Fibroblast of mammary gland (primary cell): ENCODE results near the gene CCL8.
"Not testable (repeated sequence)": the region's sequence is repeated elsewhere in the genome, so short reads cannot be mapped to it uniquely, and the experiment has no call there.

ENCODE experiments used
- DNase-seq: peaks from one replicate; pipeline ENCODE4 v3.0.0-alpha.2; 2010; ENCODE audit warnings: low read depth
- H3K4me3 ChIP-seq: 2 replicates; pipeline ENCODE4 v1.5.1; 2011; ENCODE audit warnings: low read depth, mild to moderate bottlenecking, low read length, moderate library complexity; ENCODE audit not compliant: control insufficient read depth
- TF ChIP-seq, protein P1 (sequence below): conservative IDR thresholded peaks from 2 replicates; pipeline ENCODE4 v1.5.1; 2011; ENCODE audit warnings: low read depth, low read length, inconsistent platforms; ENCODE audit not compliant: control insufficient read depth, insufficient read depth

The CCL8 gene

DNA sequence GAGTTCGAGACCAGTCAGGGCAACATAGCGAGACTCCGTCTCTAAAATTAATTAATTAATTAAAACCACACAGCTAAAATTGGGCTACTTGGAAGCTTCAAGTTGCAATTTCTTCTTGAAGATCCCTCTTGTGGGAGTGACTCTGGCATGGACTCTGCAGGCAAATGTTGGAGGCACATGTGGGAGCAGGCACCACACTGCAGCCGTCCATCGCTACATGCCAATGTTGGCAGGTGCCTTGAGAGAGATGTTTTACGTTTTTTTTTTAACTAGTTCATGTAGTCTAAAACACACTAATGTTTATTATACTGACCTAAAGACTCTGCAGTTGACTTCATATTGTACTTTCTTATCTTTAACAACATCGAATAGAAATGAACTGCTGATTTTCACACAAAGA lies 7.9 kb upstream of the CCL8 start:
- DNase-seq: no peak
- TF ChIP-seq, protein P1, sequence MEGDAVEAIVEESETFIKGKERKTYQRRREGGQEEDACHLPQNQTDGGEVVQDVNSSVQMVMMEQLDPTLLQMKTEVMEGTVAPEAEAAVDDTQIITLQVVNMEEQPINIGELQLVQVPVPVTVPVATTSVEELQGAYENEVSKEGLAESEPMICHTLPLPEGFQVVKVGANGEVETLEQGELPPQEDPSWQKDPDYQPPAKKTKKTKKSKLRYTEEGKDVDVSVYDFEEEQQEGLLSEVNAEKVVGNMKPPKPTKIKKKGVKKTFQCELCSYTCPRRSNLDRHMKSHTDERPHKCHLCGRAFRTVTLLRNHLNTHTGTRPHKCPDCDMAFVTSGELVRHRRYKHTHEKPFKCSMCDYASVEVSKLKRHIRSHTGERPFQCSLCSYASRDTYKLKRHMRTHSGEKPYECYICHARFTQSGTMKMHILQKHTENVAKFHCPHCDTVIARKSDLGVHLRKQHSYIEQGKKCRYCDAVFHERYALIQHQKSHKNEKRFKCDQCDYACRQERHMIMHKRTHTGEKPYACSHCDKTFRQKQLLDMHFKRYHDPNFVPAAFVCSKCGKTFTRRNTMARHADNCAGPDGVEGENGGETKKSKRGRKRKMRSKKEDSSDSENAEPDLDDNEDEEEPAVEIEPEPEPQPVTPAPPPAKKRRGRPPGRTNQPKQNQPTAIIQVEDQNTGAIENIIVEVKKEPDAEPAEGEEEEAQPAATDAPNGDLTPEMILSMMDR: no peak
- no peak overlapping the region for H3K4me3 ChIP-seq

DNA sequence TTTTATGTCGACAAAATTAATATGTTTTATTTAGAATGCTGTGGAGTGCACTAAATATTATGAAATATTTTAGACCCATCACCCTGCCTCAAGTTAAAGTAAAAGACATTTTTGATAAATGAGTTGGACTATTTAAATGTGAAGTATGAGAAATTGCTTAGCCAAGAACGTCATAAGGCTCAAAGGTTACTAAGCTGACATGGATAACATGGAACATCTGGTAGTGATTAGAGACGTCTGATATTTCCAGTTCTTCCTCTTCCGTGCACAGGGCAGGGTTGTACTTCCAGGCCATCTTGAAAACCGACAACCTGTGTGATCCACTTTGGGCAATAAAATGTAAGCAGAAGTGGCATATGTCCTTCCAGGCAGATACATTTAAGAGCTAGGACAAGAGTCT lies 7.2 kb upstream of the CCL8 start:
- H3K4me3 ChIP-seq: no peak overlapping the region
- peak; percentile 94 for DNase-seq
- TF ChIP-seq, protein P1: no peak

DNA sequence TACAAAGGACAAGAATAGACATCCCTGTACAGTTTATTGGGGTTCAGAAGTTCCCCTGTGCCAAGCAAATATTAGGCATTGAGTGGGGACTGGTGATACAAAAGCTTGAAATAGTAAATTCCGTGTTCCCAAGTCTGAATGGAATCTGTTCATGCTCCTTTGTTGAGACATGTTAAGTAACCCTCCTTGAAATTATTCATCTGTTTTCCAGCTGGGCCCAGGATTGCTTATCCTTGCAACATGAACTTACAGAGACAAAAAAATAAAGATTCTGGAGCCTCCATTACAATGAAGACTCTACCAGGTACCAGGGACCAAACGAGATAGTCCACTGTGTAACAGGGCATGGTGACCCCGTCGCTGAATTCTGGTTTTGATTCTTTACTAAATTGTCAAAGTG lies 6.1 kb upstream of the CCL8 start:
- DNase-seq: peak; percentile 67
- no peak overlapping the region for H3K4me3 ChIP-seq
- TF ChIP-seq, protein P1: no peak

DNA sequence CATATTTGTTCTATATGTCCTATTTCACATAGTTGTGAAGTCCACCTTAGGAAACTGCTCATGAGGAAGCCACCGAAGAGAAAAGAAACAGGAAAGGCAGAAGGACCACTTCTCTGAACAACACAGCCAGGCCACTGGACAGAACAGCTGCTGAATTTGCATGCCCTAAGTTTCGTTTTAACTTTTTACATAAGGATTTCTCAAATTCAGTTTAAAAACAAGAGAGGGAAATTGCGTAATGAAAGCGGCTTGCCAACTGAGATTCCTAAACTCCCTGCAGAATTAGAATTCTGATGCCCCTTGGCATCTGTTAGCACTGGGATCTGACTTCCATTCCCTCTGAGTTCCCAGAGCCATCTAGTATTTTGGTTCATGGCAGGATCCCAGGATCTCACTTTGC lies 5.0 kb upstream of the CCL8 start:
- TF ChIP-seq, protein P1: no peak
- DNase-seq: peak; percentile 88

DNA sequence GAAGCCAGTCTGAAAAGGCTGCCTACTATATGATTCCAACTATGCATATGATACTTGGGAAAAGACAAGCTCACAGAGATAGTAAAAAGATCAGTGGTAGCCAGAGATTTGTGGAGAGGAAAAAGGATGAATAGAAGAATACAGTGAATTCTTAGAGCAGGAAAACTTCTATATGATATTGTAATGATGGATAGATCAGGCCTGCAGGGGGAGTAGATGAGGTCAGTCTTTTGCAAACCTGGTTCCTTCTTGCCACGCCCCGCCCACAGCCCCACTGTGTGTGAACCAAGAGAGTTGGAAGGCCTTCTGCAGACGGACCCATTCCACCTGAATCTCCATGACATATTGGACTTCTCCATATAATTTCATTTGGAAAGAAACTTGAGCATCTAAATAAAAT lies 761 bp upstream of the CCL8 start:
- no peak for DNase-seq
- TF ChIP-seq, protein P1: peak; percentile 12
- no peak overlapping the region for H3K4me3 ChIP-seq

More for the DNA sequence above, 5.0 kb upstream of the CCL8 start:
- H3K4me3 ChIP-seq: no peak overlapping the region

DNA sequence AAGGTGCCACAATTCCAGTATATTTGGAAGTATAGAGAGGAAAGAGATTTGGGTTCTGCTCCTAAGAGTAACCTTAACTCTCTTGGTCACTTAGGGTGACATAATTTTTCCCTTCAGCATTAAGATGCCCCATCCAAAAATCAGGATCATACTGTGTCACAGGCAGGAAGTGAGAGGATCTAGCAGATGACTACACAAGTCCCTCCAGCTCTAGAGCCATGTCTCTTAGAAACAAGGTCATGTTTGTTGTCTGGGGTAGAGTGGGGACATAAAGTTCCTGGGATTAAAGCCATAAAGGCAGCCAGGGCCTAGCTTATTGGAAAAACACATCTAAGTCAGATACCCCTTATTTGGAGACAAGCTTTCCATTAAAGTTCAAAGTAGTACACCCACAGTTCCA lies 2.7 kb downstream of the CCL8 start:
- DNase-seq: no peak
- no peak overlapping the region for H3K4me3 ChIP-seq
- TF ChIP-seq, protein P1: no peak

DNA sequence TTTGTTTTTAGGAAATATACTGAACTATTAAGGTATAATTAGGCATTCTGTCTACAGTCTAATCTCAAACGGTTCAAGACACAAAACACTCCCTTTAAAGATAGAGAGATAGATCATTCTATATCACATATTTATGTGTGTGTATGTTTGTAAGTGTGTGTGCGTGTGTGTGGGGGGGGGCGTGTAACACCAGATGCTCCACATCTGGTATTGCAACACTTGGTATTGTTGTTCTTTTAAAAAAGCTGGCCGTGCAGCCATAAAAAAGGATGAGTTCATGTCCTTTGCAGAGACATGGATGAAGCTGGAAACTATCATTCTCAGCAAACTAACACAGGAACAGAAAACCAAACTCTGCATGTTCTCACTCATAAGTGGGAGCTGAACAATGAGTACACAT lies 8.3 kb downstream of the CCL8 start:
- DNase-seq: peak; percentile 86
- H3K4me3 ChIP-seq: not testable (repeated sequence)
